Body of pancreas (tissue), 4 donors: Measurements from ENCODE around the gene ADGRD1. TPM values are rescaled to one million over a fixed set of nuclear protein-coding genes. Genes with fewer than 3 reads are reported as not detected.

Experiments used
- ATAC-seq: fragments of 150-250 bp; one replicate; pipeline ENCODE4 v1.9.1; 2016
- DNase-seq, 4 donors: peaks; one replicate each; pipeline ENCODE4 v3.0.0-alpha.2; 2019
- H3K27ac ChIP-seq, 4 donors: fragments of 200-600 bp; sonication (generic); 1 replicate in 3 of 4; 2 replicates in 1 of 4; pipeline versions ENCODE4 v1.5.1 to v1.6.1; 2016 to 2019; ENCODE audit warnings: mild to moderate bottlenecking in 1 of 4, mixed read lengths in 1 of 4, moderate library complexity in 1 of 4
- H3K27me3 ChIP-seq, 2 donors: fragments of 200-600 bp; sonication (generic); one replicate each; pipeline ENCODE4 v1.6.0; 2016; ENCODE audit warnings: mild to moderate bottlenecking in 1 of 2
- H3K36me3 ChIP-seq, 2 donors: fragments of 200-600 bp; sonication (generic); replicated peaks in 1 of 2; 2 replicates each; pipeline ENCODE4 v1.5.1; 2016; ENCODE audit warnings: low read depth in 2 of 2; ENCODE audit not compliant: insufficient read depth in 1 of 2
- H3K4me1 ChIP-seq: fragments of 200-600 bp; sonication (generic); one replicate; pipeline ENCODE4 v1.6.0; 2016
- H3K4me3 ChIP-seq, 2 donors: fragments of 200-600 bp; sonication (generic); 1 replicate in 1 of 2; 2 replicates in 1 of 2; pipeline ENCODE4 v1.5.1; 2016 to 2019
- H3K9me3 ChIP-seq, 3 donors: fragments of 200-600 bp; sonication (generic); 1 replicate in 2 of 3; 2 replicates in 1 of 3; pipeline ENCODE4 v1.5.1; 2016
- POLR2A ChIP-seq, 3 donors: fragments of 450-650 bp; IDR thresholded peaks; one replicate each; pipeline ENCODE4 v1.6.1; 2016; ENCODE audit warnings: antibody characterized with exemption in 3 of 3, mild to moderate bottlenecking in 2 of 3
- WGBS, 2 donors: methylation state at CpG; one replicate each; pipeline ENCODE4 v1.1.5; 2017; 5-methylcytosine and 5-hydroxymethylcytosine counted together
- intact Hi-C: fragments of 100-400 bp; cut with DNase I; formaldehyde crosslinking; loops from one replicate; pipeline ENCODE4 v1.15.1; 2023
- total RNA-seq, 2 donors: library from RNA; depleted of rRNA; stranded (reverse); fragments of >200 nt; gene quantifications; one replicate each; pipeline ENCODE4 v1.1.0, GENCODE V29; 2016
- TF ChIP-seq, protein P1 (sequence below), 7 experiments: fragments of 450-650 bp in 4 of 7; fragments of 200-600 bp in 3 of 7; sonication (generic) in 3 of 7; IDR thresholded peaks; one replicate each; pipeline ENCODE4 v1.5.1; 2016 to 2019; ENCODE audit warnings: antibody characterized with exemption in 7 of 7

The ADGRD1 gene
- total RNA-seq, 2 donors from 2014 or later: 4.4 to 4.9 TPM

GRCh38 chr12:131157743-131158142 lies 204.0 kb downstream of the ADGRD1 start:
- Histone ChIP-seq H3K4me1 (no peaks in the 10 kb centered on the region), H3K4me3 (no peak overlapping the region), H3K36me3 (no peaks in the 10 kb centered on the region), H3K27ac (no peak overlapping the region), H3K9me3 (no peaks in the 10 kb centered on the region), H3K27me3 (no peaks in the 10 kb centered on the region)
- ATAC-seq: no peak
- intact Hi-C loops: no loop called here
- DNase-seq: no peak
- TF ChIP-seq, protein P1, sequence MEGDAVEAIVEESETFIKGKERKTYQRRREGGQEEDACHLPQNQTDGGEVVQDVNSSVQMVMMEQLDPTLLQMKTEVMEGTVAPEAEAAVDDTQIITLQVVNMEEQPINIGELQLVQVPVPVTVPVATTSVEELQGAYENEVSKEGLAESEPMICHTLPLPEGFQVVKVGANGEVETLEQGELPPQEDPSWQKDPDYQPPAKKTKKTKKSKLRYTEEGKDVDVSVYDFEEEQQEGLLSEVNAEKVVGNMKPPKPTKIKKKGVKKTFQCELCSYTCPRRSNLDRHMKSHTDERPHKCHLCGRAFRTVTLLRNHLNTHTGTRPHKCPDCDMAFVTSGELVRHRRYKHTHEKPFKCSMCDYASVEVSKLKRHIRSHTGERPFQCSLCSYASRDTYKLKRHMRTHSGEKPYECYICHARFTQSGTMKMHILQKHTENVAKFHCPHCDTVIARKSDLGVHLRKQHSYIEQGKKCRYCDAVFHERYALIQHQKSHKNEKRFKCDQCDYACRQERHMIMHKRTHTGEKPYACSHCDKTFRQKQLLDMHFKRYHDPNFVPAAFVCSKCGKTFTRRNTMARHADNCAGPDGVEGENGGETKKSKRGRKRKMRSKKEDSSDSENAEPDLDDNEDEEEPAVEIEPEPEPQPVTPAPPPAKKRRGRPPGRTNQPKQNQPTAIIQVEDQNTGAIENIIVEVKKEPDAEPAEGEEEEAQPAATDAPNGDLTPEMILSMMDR (IDR thresholded peaks at IDR 0.05): no peak
- TF ChIP-seq POLR2A (IDR thresholded peaks at IDR 0.05): no peak
- 61 to 73% methylated on average over 4 of the region's 4 CpGs for WGBS, 2 donors

GRCh38 chr12:131159660-131160059 lies 206.0 kb downstream of the ADGRD1 start:
- WGBS, 2 donors: 42 to 52% methylated on average over 3 of the region's 3 CpGs
- no peak for TF ChIP-seq POLR2A (IDR thresholded peaks at IDR 0.05)
- TF ChIP-seq, protein P1 (IDR thresholded peaks at IDR 0.05): no peak

DNA sequence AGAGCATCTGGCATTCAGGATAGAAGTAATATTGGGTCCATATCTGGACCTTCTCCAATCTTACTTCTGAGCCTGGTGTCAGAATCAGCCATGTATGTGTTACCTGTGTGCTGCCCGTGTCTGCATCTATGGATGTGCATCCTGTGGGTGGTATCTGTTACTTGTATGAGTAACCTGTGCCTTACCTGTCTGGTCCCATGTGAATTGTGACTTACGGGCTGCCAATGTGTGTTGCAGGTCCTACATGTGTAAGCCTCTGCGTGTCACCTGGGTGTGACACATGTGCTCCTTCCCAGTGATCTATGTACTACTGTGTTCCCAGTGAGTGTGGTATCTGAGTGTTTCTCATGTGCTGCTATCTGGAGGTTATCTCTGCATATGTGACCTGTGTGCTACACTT lies 208.4 kb downstream of the ADGRD1 start:
- Histone ChIP-seq H3K4me1 (no peaks in the 10 kb centered on the region), H3K4me3 (no peak overlapping the region), H3K27ac (no peak overlapping the region), H3K9me3 (no peaks in the 10 kb centered on the region), H3K36me3 (no peaks in the 10 kb centered on the region), H3K27me3 (no peaks in the 10 kb centered on the region)
- intact Hi-C loops: no loop called here
- DNase-seq: no peak
- TF ChIP-seq, protein P1 (IDR thresholded peaks at IDR 0.05): no peak
- TF ChIP-seq POLR2A (IDR thresholded peaks at IDR 0.05): no peak
- 65 to 83% methylated on average over 1 to 3 of the region's 3 CpGs for WGBS, 2 donors
- no peak for ATAC-seq

More at GRCh38 chr12:131159660-131160059, 206.0 kb downstream of the ADGRD1 start:
- Histone ChIP-seq H3K27me3 (no peaks in the 10 kb centered on the region), H3K9me3 (no peaks in the 10 kb centered on the region), H3K36me3 (no peaks in the 10 kb centered on the region), H3K4me1 (no peaks in the 10 kb centered on the region), H3K4me3 (no peak overlapping the region), H3K27ac (no peak overlapping the region)
- intact Hi-C loops: no loop called here
- ATAC-seq: no peak
- DNase-seq: no peak

DNA sequence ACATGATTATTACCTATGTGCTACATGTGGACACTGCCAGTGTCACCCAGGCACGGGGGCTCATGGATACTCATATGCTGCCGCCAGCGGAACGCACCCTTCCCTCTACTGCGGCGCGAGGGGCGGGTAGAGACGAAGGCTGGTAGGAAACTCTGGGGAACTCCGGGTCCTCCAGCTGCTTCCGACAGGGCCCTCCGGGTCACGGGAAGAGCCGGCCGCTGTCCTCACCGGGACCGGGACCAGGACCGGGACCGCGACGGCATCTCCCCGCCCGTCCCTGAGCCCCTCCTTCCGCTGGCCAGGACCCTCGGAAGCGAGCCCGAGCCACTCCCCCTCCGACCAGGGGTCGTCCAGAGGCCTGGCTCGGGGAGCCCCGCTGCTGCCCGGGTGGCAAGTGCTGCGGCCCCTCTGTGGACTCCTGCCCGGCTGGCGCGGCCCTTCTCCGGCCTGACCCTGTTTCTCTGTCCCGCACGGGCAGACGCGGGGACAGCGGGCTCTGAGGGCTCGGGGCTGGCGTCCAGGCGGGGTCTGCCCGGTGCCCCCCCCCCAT lies 209.6 kb downstream of the ADGRD1 start:
- Histone ChIP-seq H3K4me3 (no peak overlapping the region), H3K27ac (no peak overlapping the region), H3K36me3 (no peaks in the 10 kb centered on the region), H3K9me3 (no peaks in the 10 kb centered on the region), H3K27me3 (no peaks in the 10 kb centered on the region), H3K4me1 (no peaks in the 10 kb centered on the region)
- 61 to 81% methylated on average over 26 to 36 of the region's 46 CpGs for WGBS, 2 donors
- DNase-seq (no peak), ATAC-seq (no peak)
- TF ChIP-seq, protein P1 (IDR thresholded peaks at IDR 0.05): no peak
- TF ChIP-seq POLR2A (IDR thresholded peaks at IDR 0.05): no peak
- intact Hi-C loops: no loop called here
